Measurements from ENCODE around the gene RNF214.

The RNF214 gene

GRCh38 chr11:117278347-117278746 lies 45.9 kb downstream of the RNF214 start:
- no peak overlapping the region for H3K9ac ChIP-seq (ENCODE audit: low read length in 5 of 5)
- peaks cover 0 to 4% (median 2%) of the 10 kb centered on the region in 5 donors for H3K9me3 ChIP-seq (ENCODE audit: control insufficient read depth in 5 of 5, low read length in 5 of 5)
- peaks cover 18 to 48% (median 43%) of the 10 kb centered on the region in 5 donors for H3K36me3 ChIP-seq (ENCODE audit: control insufficient read depth in 5 of 5, insufficient read depth in 5 of 5, low read length in 5 of 5)
- no peak overlapping the region for H3K27ac ChIP-seq (ENCODE audit: low read depth, low read length)
- no peaks in the 10 kb centered on the region for H3K27me3 ChIP-seq (ENCODE audit: control insufficient read depth in 5 of 5, insufficient read depth in 4 of 5, low read length in 5 of 5)
- H3K4me1 ChIP-seq (ENCODE audit: control insufficient read depth in 5 of 5, insufficient read depth in 5 of 5, low read length in 5 of 5) = no peaks in the 10 kb centered on the region
- no peak overlapping the region for H3K4me3 ChIP-seq (ENCODE audit: low read depth in 1 of 5, low read length in 5 of 5)

GRCh38 chr11:117279711-117280376 lies 47.4 kb downstream of the RNF214 start:
- Histone ChIP-seq H3K36me3 (ENCODE audit: control insufficient read depth in 5 of 5, insufficient read depth in 5 of 5, low read length in 5 of 5) (peaks cover 25 to 57% (median 56%) of the 10 kb centered on the region in 5 donors), H3K9me3 (ENCODE audit: control insufficient read depth in 5 of 5, low read length in 5 of 5) (no peaks in the 10 kb centered on the region), H3K4me3 (ENCODE audit: low read depth in 1 of 5, low read length in 5 of 5) (no peak overlapping the region)

GRCh38 chr11:117281159-117281558 lies 48.7 kb downstream of the RNF214 start:
- Histone ChIP-seq H3K4me3 (ENCODE audit: low read depth in 1 of 5, low read length in 5 of 5) (no peak overlapping the region), H3K27me3 (ENCODE audit: control insufficient read depth in 5 of 5, insufficient read depth in 4 of 5, low read length in 5 of 5) (no peaks in the 10 kb centered on the region), H3K9me3 (ENCODE audit: control insufficient read depth in 5 of 5, low read length in 5 of 5) (no peaks in the 10 kb centered on the region), H3K27ac (ENCODE audit: low read depth, low read length) (no peak overlapping the region), H3K36me3 (ENCODE audit: control insufficient read depth in 5 of 5, insufficient read depth in 5 of 5, low read length in 5 of 5) (peaks cover 27 to 63% (median 59%) of the 10 kb centered on the region in 5 donors), H3K4me1 (ENCODE audit: control insufficient read depth in 5 of 5, insufficient read depth in 5 of 5, low read length in 5 of 5) (no peaks in the 10 kb centered on the region), H3K9ac (ENCODE audit: low read length in 5 of 5) (no peak overlapping the region)

More at GRCh38 chr11:117279711-117280376, 47.4 kb downstream of the RNF214 start:
- Histone ChIP-seq H3K27ac (ENCODE audit: low read depth, low read length) (no peak overlapping the region), H3K4me1 (ENCODE audit: control insufficient read depth in 5 of 5, insufficient read depth in 5 of 5, low read length in 5 of 5) (no peaks in the 10 kb centered on the region), H3K27me3 (ENCODE audit: control insufficient read depth in 5 of 5, insufficient read depth in 4 of 5, low read length in 5 of 5) (no peaks in the 10 kb centered on the region), H3K9ac (ENCODE audit: low read length in 5 of 5) (no peak overlapping the region)

- H3K27me3 ChIP-seq (ENCODE audit: control insufficient read depth in 5 of 5, insufficient read depth in 4 of 5, low read length in 5 of 5) = no peaks in the 10 kb centered on the region
- H3K27ac ChIP-seq (ENCODE audit: low read depth, low read length) = no peak overlapping the region
- no peaks in the 10 kb centered on the region for H3K4me1 ChIP-seq (ENCODE audit: control insufficient read depth in 5 of 5, insufficient read depth in 5 of 5, low read length in 5 of 5)
- peaks cover 34 to 70% (median 65%) of the 10 kb centered on the region in 5 donors for H3K36me3 ChIP-seq (ENCODE audit: control insufficient read depth in 5 of 5, insufficient read depth in 5 of 5, low read length in 5 of 5)
- H3K9me3 ChIP-seq (ENCODE audit: control insufficient read depth in 5 of 5, low read length in 5 of 5) = no peaks in the 10 kb centered on the region
- no peak overlapping the region for H3K4me3 ChIP-seq (ENCODE audit: low read depth in 1 of 5, low read length in 5 of 5)
- H3K9ac ChIP-seq (ENCODE audit: low read length in 5 of 5) = no peak overlapping the region
These were observed 49.4 kb downstream of the RNF214 start for GRCh38 chr11:117281869-117282268.

GRCh38 chr11:117282956-117283355 lies 50.5 kb downstream of the RNF214 start:
- no peaks in the 10 kb centered on the region for H3K27me3 ChIP-seq (ENCODE audit: control insufficient read depth in 5 of 5, insufficient read depth in 4 of 5, low read length in 5 of 5)
- no peaks in the 10 kb centered on the region for H3K4me1 ChIP-seq (ENCODE audit: control insufficient read depth in 5 of 5, insufficient read depth in 5 of 5, low read length in 5 of 5)
- no peak overlapping the region for H3K27ac ChIP-seq (ENCODE audit: low read depth, low read length)
- H3K9ac ChIP-seq (ENCODE audit: low read length in 5 of 5) = no peak overlapping the region
- H3K4me3 ChIP-seq (ENCODE audit: low read depth in 1 of 5, low read length in 5 of 5) = no peak overlapping the region
- H3K36me3 ChIP-seq (ENCODE audit: control insufficient read depth in 5 of 5, insufficient read depth in 5 of 5, low read length in 5 of 5) = peaks cover 38 to 80% (median 73%) of the 10 kb centered on the region in 5 donors
- no peaks in the 10 kb centered on the region for H3K9me3 ChIP-seq (ENCODE audit: control insufficient read depth in 5 of 5, low read length in 5 of 5)

GRCh38 chr11:117284053-117284452 lies 51.6 kb downstream of the RNF214 start:
- Histone ChIP-seq H3K4me3 (ENCODE audit: low read depth in 1 of 5, low read length in 5 of 5) (no peak overlapping the region), H3K27ac (ENCODE audit: low read depth, low read length) (no peak overlapping the region), H3K4me1 (ENCODE audit: control insufficient read depth in 5 of 5, insufficient read depth in 5 of 5, low read length in 5 of 5) (no peaks in the 10 kb centered on the region), H3K9me3 (ENCODE audit: control insufficient read depth in 5 of 5, low read length in 5 of 5) (no peaks in the 10 kb centered on the region), H3K27me3 (ENCODE audit: control insufficient read depth in 5 of 5, insufficient read depth in 4 of 5, low read length in 5 of 5) (no peaks in the 10 kb centered on the region), H3K36me3 (ENCODE audit: control insufficient read depth in 5 of 5, insufficient read depth in 5 of 5, low read length in 5 of 5) (peaks cover 41 to 91% (median 83%) of the 10 kb centered on the region in 5 donors), H3K9ac (ENCODE audit: low read length in 5 of 5) (no peak overlapping the region)

- no peak overlapping the region for H3K4me3 ChIP-seq (ENCODE audit: low read depth in 1 of 5, low read length in 5 of 5)
- no peak overlapping the region for H3K27ac ChIP-seq (ENCODE audit: low read depth, low read length)
- H3K36me3 ChIP-seq (ENCODE audit: control insufficient read depth in 5 of 5, insufficient read depth in 5 of 5, low read length in 5 of 5) = peaks cover 32 to 97% (median 87%) of the 10 kb centered on the region in 5 donors
- H3K4me1 ChIP-seq (ENCODE audit: control insufficient read depth in 5 of 5, insufficient read depth in 5 of 5, low read length in 5 of 5) = no peaks in the 10 kb centered on the region
- no peaks in the 10 kb centered on the region for H3K9me3 ChIP-seq (ENCODE audit: control insufficient read depth in 5 of 5, low read length in 5 of 5)
- H3K27me3 ChIP-seq (ENCODE audit: control insufficient read depth in 5 of 5, insufficient read depth in 4 of 5, low read length in 5 of 5) = no peaks in the 10 kb centered on the region
- no peak overlapping the region for H3K9ac ChIP-seq (ENCODE audit: low read length in 5 of 5)
These were observed 54.1 kb downstream of the RNF214 start for GRCh38 chr11:117286588-117286987.

GRCh38 chr11:117287668-117288067 lies 55.2 kb downstream of the RNF214 start:
- Histone ChIP-seq H3K4me3 (ENCODE audit: low read depth in 1 of 5, low read length in 5 of 5) (no peak overlapping the region), H3K9ac (ENCODE audit: low read length in 5 of 5) (no peak overlapping the region), H3K9me3 (ENCODE audit: control insufficient read depth in 5 of 5, low read length in 5 of 5) (no peaks in the 10 kb centered on the region), H3K36me3 (ENCODE audit: control insufficient read depth in 5 of 5, insufficient read depth in 5 of 5, low read length in 5 of 5) (peaks cover 34 to 92% (median 77%) of the 10 kb centered on the region in 5 donors), H3K27ac (ENCODE audit: low read depth, low read length) (no peak overlapping the region), H3K4me1 (ENCODE audit: control insufficient read depth in 5 of 5, insufficient read depth in 5 of 5, low read length in 5 of 5) (no peaks in the 10 kb centered on the region), H3K27me3 (ENCODE audit: control insufficient read depth in 5 of 5, insufficient read depth in 4 of 5, low read length in 5 of 5) (no peaks in the 10 kb centered on the region)

GRCh38 chr11:117289795-117290194 lies 57.3 kb downstream of the RNF214 start:
- Histone ChIP-seq H3K9me3 (ENCODE audit: control insufficient read depth in 5 of 5, low read length in 5 of 5) (no peaks in the 10 kb centered on the region), H3K4me3 (ENCODE audit: low read depth in 1 of 5, low read length in 5 of 5) (no peak overlapping the region), H3K36me3 (ENCODE audit: control insufficient read depth in 5 of 5, insufficient read depth in 5 of 5, low read length in 5 of 5) (peaks cover 28 to 91% (median 70%) of the 10 kb centered on the region in 5 donors)

GRCh38 chr11:117290809-117291396 lies 58.4 kb downstream of the RNF214 start, which contains the start of gene BACE1-AS:
BACE1-AS (plus strand) TSS chr11:117291346.
- no peak within 1 kb of the TSS for H3K9ac ChIP-seq (ENCODE audit: low read length in 5 of 5)
- no peak within 1 kb of the TSS for H3K27ac ChIP-seq (ENCODE audit: low read depth, low read length)
- peaks cover 20 to 90% (median 76%) of the 10 kb centered on the region in 5 donors for H3K36me3 ChIP-seq (ENCODE audit: control insufficient read depth in 5 of 5, insufficient read depth in 5 of 5, low read length in 5 of 5)
- no peaks in the 10 kb centered on the region for H3K4me1 ChIP-seq (ENCODE audit: control insufficient read depth in 5 of 5, insufficient read depth in 5 of 5, low read length in 5 of 5)
- no peak within 1 kb of the TSS for H3K4me3 ChIP-seq (ENCODE audit: low read depth in 1 of 5, low read length in 5 of 5)
- no peaks in the 10 kb centered on the region for H3K27me3 ChIP-seq (ENCODE audit: control insufficient read depth in 5 of 5, insufficient read depth in 4 of 5, low read length in 5 of 5)
- H3K9me3 ChIP-seq (ENCODE audit: control insufficient read depth in 5 of 5, low read length in 5 of 5) = no peaks in the 10 kb centered on the region

More at GRCh38 chr11:117289795-117290194, 57.3 kb downstream of the RNF214 start:
- Histone ChIP-seq H3K27me3 (ENCODE audit: control insufficient read depth in 5 of 5, insufficient read depth in 4 of 5, low read length in 5 of 5) (no peaks in the 10 kb centered on the region), H3K4me1 (ENCODE audit: control insufficient read depth in 5 of 5, insufficient read depth in 5 of 5, low read length in 5 of 5) (no peaks in the 10 kb centered on the region), H3K9ac (ENCODE audit: low read length in 5 of 5) (no peak overlapping the region), H3K27ac (ENCODE audit: low read depth, low read length) (no peak overlapping the region)
